Endothelial cell of umbilical vein (primary cell): ENCODE measurements around the gene MFAP2. TPM values are rescaled to one million over a fixed set of nuclear protein-coding genes. Genes with fewer than 3 reads are reported as not detected.

ENCODE experiments used
- BruUV-seq: library from RNA; stranded (reverse); fragments of 400-500 nt; replicated peaks from 2 replicates; lab custom pipeline; 2021; lab: Mats Ljungman, UMichigan
- CTCF ChIA-PET: fragments of 300-600, 350-600 bp; sonication (Branson Sonifier 250); formaldehyde crosslinking; loops from one replicate; lab custom pipeline; 2021; ENCODE audit warnings: antibody characterized with exemption, inconsistent platforms; lab: Charles Lee
- POLR2A ChIA-PET: fragments of 300-600, 350-600 bp; sonication (Branson Sonifier 250); formaldehyde crosslinking; loops from one replicate; lab custom pipeline; 2021; ENCODE audit warnings: antibody characterized with exemption, inconsistent platforms; lab: Charles Lee
- DNase-seq: peaks from one replicate; pipeline ENCODE4 v3.0.0-alpha.2; 2011; ENCODE audit warnings: low read depth, low spot score
- FAIRE-seq: peaks from 2 replicates; lab custom pipeline; 2011; peaks lifted over from hg19 to GRCh38; lab: Jason Lieb, UNC
- H2AFZ ChIP-seq: 2 replicates; pipeline ENCODE4 v1.6.0; 2012; ENCODE audit warnings: low read depth, low read length, control low read depth, inconsistent platforms
- H3K27ac ChIP-seq: 2 replicates; pipeline ENCODE4 v1.5.1; 2011; ENCODE audit warnings: low read depth, mild to moderate bottlenecking, control low read depth, low read length, moderate library complexity; ENCODE audit not compliant: insufficient read depth
- H3K27me3 ChIP-seq, 2 experiments: 2 replicates each; pipeline versions ENCODE4 v1.6.0 to v1.6.1; 2011; ENCODE audit warnings: low read length in 2 of 2, mixed read lengths in 1 of 2; ENCODE audit not compliant: control insufficient read depth in 2 of 2, insufficient read depth in 2 of 2
- H3K36me3 ChIP-seq, 2 experiments: 2 replicates in 1 of 2; 3 replicates in 1 of 2; pipeline ENCODE4 v1.5.1; 2011; ENCODE audit warnings: low read length in 2 of 2, mild to moderate bottlenecking in 1 of 2, moderate library complexity in 1 of 2; ENCODE audit not compliant: control insufficient read depth in 2 of 2, insufficient read depth in 2 of 2; ENCODE audit errors: extremely low read depth in 1 of 2
- H3K4me1 ChIP-seq: 3 replicates; pipeline ENCODE4 v1.5.1; 2011; ENCODE audit warnings: mild to moderate bottlenecking, low read length; ENCODE audit not compliant: control insufficient read depth, insufficient read depth; ENCODE audit errors: extremely low read depth
- H3K4me2 ChIP-seq: 2 replicates; pipeline ENCODE4 v1.6.1; 2011; ENCODE audit warnings: low read length, control low read depth, mixed read lengths; ENCODE audit not compliant: insufficient read depth
- H3K4me3 ChIP-seq, 3 experiments: fragments of 200-600 bp in 1 of 3; sonication (generic), shearing (Covaris generic) in 1 of 3; replicated peaks in 1 of 3; 2 replicates each; pipeline ENCODE4 v1.5.1; 2011 to 2016; ENCODE audit warnings: control low read depth in 3 of 3, low read length in 3 of 3, mild to moderate bottlenecking in 2 of 3, inconsistent platforms in 1 of 3, low read depth in 1 of 3, moderate library complexity in 1 of 3; ENCODE audit not compliant: insufficient read depth in 1 of 3
- H3K79me2 ChIP-seq: 2 replicates; pipeline ENCODE4 v1.6.0; 2012; ENCODE audit warnings: low read length, inconsistent platforms; ENCODE audit not compliant: control insufficient read depth, insufficient read depth
- H3K9ac ChIP-seq: replicated peaks from 2 replicates; pipeline ENCODE3; 2011; ENCODE audit warnings: low read length, control low read depth; ENCODE audit not compliant: insufficient read depth; ENCODE audit errors: extremely low read depth
- H3K9me1 ChIP-seq: replicated peaks from 3 replicates; pipeline ENCODE4 v1.6.0; 2011; ENCODE audit warnings: mild to moderate bottlenecking, low read length; ENCODE audit not compliant: control insufficient read depth, insufficient read depth; ENCODE audit errors: extremely low read depth
- H3K9me3 ChIP-seq: replicated peaks from 2 replicates; pipeline ENCODE4 v1.5.1; 2012; ENCODE audit warnings: low read length, inconsistent platforms; ENCODE audit not compliant: control insufficient read depth, insufficient read depth
- H4K20me1 ChIP-seq: replicated peaks from 2 replicates; pipeline ENCODE3; 2011; ENCODE audit warnings: mild to moderate bottlenecking, low read length; ENCODE audit not compliant: control insufficient read depth, insufficient read depth; ENCODE audit errors: extremely low read depth
- CTCF ChIP-seq, 2 donors: IDR thresholded peaks; 1 replicate in 1 of 2; 2 replicates in 1 of 2; pipeline ENCODE4 v1.5.1; 2011; ENCODE audit warnings: low read length in 2 of 2, mild to moderate bottlenecking in 2 of 2, moderate library complexity in 2 of 2, control low read depth in 1 of 2, inconsistent platforms in 1 of 2, low read depth in 1 of 2; ENCODE audit not compliant: insufficient read depth in 1 of 2; ENCODE audit errors: extremely low read depth in 1 of 2
- EZH2 ChIP-seq: IDR thresholded peaks from 2 replicates; pipeline ENCODE4 v1.6.1; 2012; ENCODE audit warnings: borderline replicate concordance, low read depth, mild to moderate bottlenecking, moderate library complexity, low read length, inconsistent platforms; ENCODE audit not compliant: severe bottlenecking
- FOS ChIP-seq: IDR thresholded peaks from 2 replicates; pipeline ENCODE4 v1.6.1; 2011; ENCODE audit warnings: mild to moderate bottlenecking, low read length, moderate library complexity, borderline replicate concordance; ENCODE audit not compliant: insufficient read depth
- GATA2 ChIP-seq: IDR thresholded peaks from 2 replicates; pipeline ENCODE4 v1.7.0; 2011; ENCODE audit warnings: low read depth, mild to moderate bottlenecking, moderate library complexity, mixed read lengths, low read length; ENCODE audit not compliant: insufficient read length, insufficient read depth
- JUN ChIP-seq: IDR thresholded peaks from 2 replicates; pipeline ENCODE4 v1.6.1; 2011; ENCODE audit warnings: borderline replicate concordance, low read depth; ENCODE audit not compliant: insufficient read length, insufficient read depth
- MAX ChIP-seq: IDR thresholded peaks from 2 replicates; pipeline ENCODE4 v1.6.1; 2011; ENCODE audit not compliant: insufficient read depth, insufficient read length
- MYC ChIP-seq: IDR thresholded peaks from one replicate; pipeline ENCODE4 v1.6.1; 2011; ENCODE audit warnings: mild to moderate bottlenecking, low read depth, low read length
- POLR2A ChIP-seq: IDR thresholded peaks from 2 replicates; pipeline ENCODE4 v1.6.1; 2012; ENCODE audit warnings: low read depth, mild to moderate bottlenecking, control low read depth, low read length
- POLR2AphosphoS5 ChIP-seq: IDR thresholded peaks from 2 replicates; pipeline ENCODE4 v1.6.1; 2012; ENCODE audit warnings: low read depth, mild to moderate bottlenecking, control low read depth, low read length, moderate library complexity; ENCODE audit not compliant: insufficient read depth
- dilution Hi-C: fragments of 300-500 bp; cut with MboI; formaldehyde crosslinking; loops from one replicate; pipeline ENCODE4 v1.15.0; 2019; ENCODE audit warnings: low sequenced_read_pairs; ENCODE audit not compliant: extremely low pct_ligation_motif_present
- intact Hi-C: fragments of 100-400 bp; cut with micrococcal nuclease; formaldehyde crosslinking; loops from one replicate; pipeline ENCODE4 v1.10.0; 2022
- polyA plus RNA-seq, 4 experiments: library from polyadenylated mRNA; depleted of rRNA in 3 of 4; stranded (reverse) in 3 of 4; unstranded in 1 of 4; fragments of >200 nt; gene quantifications; 2 replicates each; pipeline versions ENCODE4 v1.2.1 to v1.2.3, GENCODE V29; 2011 to 2012; ENCODE audit warnings: missing spikeins in 1 of 4
- total RNA-seq: library from RNA; stranded (reverse); gene quantifications from 2 replicates; pipeline ENCODE4 v1.2.3, GENCODE V29; 2021

Gene MFAP2
- total and polyA plus RNA-seq, 2 donors (not counting 3 experiments of a cell fraction or from before 2014, with no cell fraction given) = 37.9 to 138 TPM

- no peaks in the 10 kb centered on the region for H3K79me2 ChIP-seq
- no peaks in the 10 kb centered on the region for H3K9me1 ChIP-seq
- intact Hi-C loops = no loop called here
- BruUV-seq = no TSS peak
- H3K27ac ChIP-seq = no peak overlapping the region
- no peak overlapping the region for H3K4me2 ChIP-seq
- H3K4me1 ChIP-seq = no peaks in the 10 kb centered on the region
- H3K36me3 ChIP-seq = peaks cover 0 to 17% of the 10 kb centered on the region in 2 experiments
- no peak overlapping the region for H3K9ac ChIP-seq
- no peak overlapping the region for H2AFZ ChIP-seq
- POLR2A ChIA-PET = no interaction called here
- no peak overlapping the region for H3K4me3 ChIP-seq
- FAIRE-seq (no peak), DNase-seq (no peak)
- no peak for TF ChIP-seq JUN
- no peak for TF ChIP-seq EZH2
- TF ChIP-seq CTCF (IDR thresholded peaks at IDR 0.05; ENCODE audit: extremely low read depth in 1 of 2, insufficient read depth in 1 of 2, low read depth in 1 of 2, low read length in 2 of 2) = no peak
- no peak for TF ChIP-seq POLR2AphosphoS5
- no peak for TF ChIP-seq MAX
- TF ChIP-seq GATA2 = no peak
- no peak for TF ChIP-seq MYC
- TF ChIP-seq POLR2A = no peak
- no peak for TF ChIP-seq FOS
- no peaks in the 10 kb centered on the region for H4K20me1 ChIP-seq
- CTCF ChIA-PET = no interaction called here
- dilution Hi-C loops = no loop called here
- no peaks in the 10 kb centered on the region for H3K9me3 ChIP-seq
- H3K27me3 ChIP-seq = no peaks in the 10 kb centered on the region
These were observed 13.2 kb upstream of the MFAP2 start for GRCh38 chr1:16993521-16994038.
